Upper lobe of right lung (tissue), 1 donor: Measurements from ENCODE around the gene ZFTA. TPM values are rescaled to one million over a fixed set of nuclear protein-coding genes. Genes with fewer than 3 reads are reported as not detected.
A peak's percentile ranks its signal among the peaks of the same experiment; 100 is the strongest.

Experiments
- ATAC-seq: fragments of 200-7000 bp; cut with Tn5 transposase; one replicate; pipeline ENCODE4 v1.9.1; 2020; ENCODE audit warnings: mild to moderate bottlenecking, moderate library complexity
- DNase-seq: peaks from one replicate; pipeline ENCODE4 v3.0.0-alpha.2; 2020
- H3K27ac ChIP-seq: fragments of 200-600 bp; one replicate; pipeline ENCODE4 v1.8.0; 2022
- H3K27me3 ChIP-seq: fragments of 200-600 bp; one replicate; pipeline ENCODE4 v1.8.0; 2022; ENCODE audit warnings: mild to moderate bottlenecking
- H3K36me3 ChIP-seq: fragments of 200-600 bp; one replicate; pipeline ENCODE4 v1.8.0; 2022
- H3K4me1 ChIP-seq: fragments of 200-600 bp; one replicate; pipeline ENCODE4 v1.8.0; 2022
- H3K4me3 ChIP-seq: fragments of 200-600 bp; one replicate; pipeline ENCODE4 v1.8.0; 2022; ENCODE audit warnings: mild to moderate bottlenecking
- H3K9me3 ChIP-seq: fragments of 200-600 bp; one replicate; pipeline ENCODE4 v1.8.0; 2022
- CTCF ChIP-seq: fragments of 200-600 bp; IDR thresholded peaks from one replicate; pipeline ENCODE4 v1.8.0; 2022; ENCODE audit warnings: antibody characterized with exemption
- intact Hi-C: fragments of 100-400 bp; cut with DNase I; formaldehyde crosslinking; loops from one replicate; pipeline ENCODE4 v1.11.0; 2022
- total RNA-seq: library from RNA; stranded (reverse); fragmentation: NEBNext Ultra II Directional; extraction: Animal tissue kit (Norgen Biotek cat#: 25700); gene quantifications from one replicate; pipeline ENCODE4 v1.2.1, GENCODE V29; 2021
- donor health status: DM: no; HTN: yes; CAD: no; lungs with severe emphysema.

ZFTA gene
- total RNA-seq, 1 donor from 2014 or later: 9.5 TPM

GRCh38 chr11:63766531-63767235 is 1.9 kb downstream of the ZFTA start:
- H3K36me3 ChIP-seq: no peaks in the 10 kb centered on the region
- no peak for TF ChIP-seq CTCF
- H3K27me3 ChIP-seq: no peaks in the 10 kb centered on the region
- no peak for ATAC-seq
- DNase-seq: no peak
- H3K4me1 ChIP-seq: peaks cover 22% of the 10 kb centered on the region
- peak overlapping the region; percentile 82 for H3K4me3 ChIP-seq
- no peak overlapping the region for H3K27ac ChIP-seq
- intact Hi-C loops: no loop called here
- H3K9me3 ChIP-seq: no peaks in the 10 kb centered on the region

DNA sequence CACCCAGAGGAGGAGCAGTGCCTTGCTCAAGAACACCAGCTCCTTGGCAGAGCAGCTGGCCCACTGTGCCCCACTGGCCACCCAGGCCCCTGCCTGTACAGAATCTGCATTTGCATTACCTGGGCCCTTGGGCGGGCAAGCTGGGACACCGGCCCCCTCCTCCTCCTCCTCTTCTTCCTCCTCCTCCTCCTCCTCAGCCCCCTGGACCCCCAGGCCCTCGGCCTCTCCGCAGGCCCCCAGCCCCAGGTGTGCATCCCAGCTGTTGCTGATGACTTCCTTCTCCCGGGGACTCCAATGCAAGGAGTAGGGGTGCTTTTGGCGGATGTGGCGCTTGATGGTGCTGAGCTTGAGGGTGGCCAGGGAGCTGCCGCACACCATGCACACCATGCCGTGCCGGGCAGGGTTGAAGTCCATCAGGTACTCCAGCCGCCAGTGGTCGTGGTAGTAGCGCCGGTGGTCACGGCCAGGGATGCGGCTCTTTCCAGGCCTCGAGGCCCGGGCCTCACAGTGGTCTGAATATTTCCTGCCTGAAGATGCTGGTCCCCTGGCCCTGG is 2.8 kb downstream of the ZFTA start:
- ATAC-seq: no peak
- Histone ChIP-seq H3K4me1 (peaks cover 22% of the 10 kb centered on the region), H3K27me3 (no peaks in the 10 kb centered on the region), H3K4me3 (no peak overlapping the region), H3K36me3 (peaks cover under 1% of the 10 kb centered on the region), H3K27ac (no peak overlapping the region), H3K9me3 (no peaks in the 10 kb centered on the region)
- no peak for TF ChIP-seq CTCF
- intact Hi-C loops: no loop called here
- no peak for DNase-seq

DNA sequence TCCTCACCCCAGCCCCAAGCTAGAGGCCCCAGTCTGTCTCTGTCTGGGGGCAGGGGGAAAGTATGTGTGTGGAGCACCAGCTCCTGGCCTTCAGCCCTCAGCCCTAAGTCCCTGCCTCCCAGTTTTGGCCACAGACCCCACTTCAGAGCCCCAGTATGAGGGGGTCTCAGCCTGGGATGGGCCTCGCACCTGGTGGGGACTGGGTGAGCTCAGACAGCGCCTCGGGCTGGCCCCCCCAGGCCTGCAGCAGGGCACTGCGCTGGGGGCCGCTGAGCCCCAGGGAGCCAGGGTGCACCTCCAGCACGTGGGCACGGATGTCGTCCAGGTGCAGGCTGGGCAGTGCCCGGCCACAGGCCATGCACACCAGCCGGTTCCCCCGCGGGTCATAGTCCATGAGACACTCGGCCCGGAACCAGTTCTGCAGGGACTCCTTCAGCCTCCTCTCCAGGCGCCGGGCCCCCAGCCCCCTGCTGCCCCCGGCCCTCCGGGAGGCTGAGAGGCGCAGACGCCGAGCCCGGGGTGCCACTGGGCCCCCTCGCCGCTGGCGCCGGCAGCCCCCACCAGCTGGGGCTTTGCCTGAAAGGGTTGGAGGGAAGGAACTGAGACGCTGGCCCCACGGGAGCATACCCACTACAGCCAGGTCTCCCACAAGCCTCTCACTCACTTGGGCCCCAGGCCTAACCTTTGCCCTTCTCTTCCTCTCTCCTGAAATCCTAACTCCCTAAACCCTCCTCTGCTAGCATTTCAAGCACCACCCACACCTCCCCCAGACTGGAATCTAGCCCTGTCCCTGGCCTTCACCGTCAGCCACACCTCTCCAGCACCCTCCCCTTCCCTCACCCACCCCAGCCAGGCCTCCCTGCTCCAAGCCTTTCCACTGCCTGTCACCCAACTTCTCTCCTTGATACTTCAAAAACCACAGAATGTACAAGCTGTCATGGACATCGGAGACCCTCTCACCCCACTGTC is 3.6 kb downstream of the ZFTA start:
- peaks cover 8% of the 10 kb centered on the region for H3K36me3 ChIP-seq
- DNase-seq (no peak), ATAC-seq (no peak)
- H3K4me1 ChIP-seq: peaks cover 18% of the 10 kb centered on the region
- H3K9me3 ChIP-seq: no peaks in the 10 kb centered on the region
- intact Hi-C loops: no loop called here
- H3K4me3 ChIP-seq: no peak overlapping the region
- H3K27me3 ChIP-seq: no peaks in the 10 kb centered on the region
- no peak for TF ChIP-seq CTCF
- no peak overlapping the region for H3K27ac ChIP-seq

- Histone ChIP-seq H3K27ac (no peak overlapping the region), H3K36me3 (peaks cover 8% of the 10 kb centered on the region), H3K4me3 (no peak overlapping the region), H3K9me3 (no peaks in the 10 kb centered on the region), H3K27me3 (no peaks in the 10 kb centered on the region), H3K4me1 (peaks cover 11% of the 10 kb centered on the region)
- TF ChIP-seq CTCF: no peak
- intact Hi-C loops: no loop called here
- no peak for ATAC-seq
- DNase-seq: no peak
These were observed 4.3 kb downstream of the ZFTA start for GRCh38 chr11:63764340-63764678.

DNA sequence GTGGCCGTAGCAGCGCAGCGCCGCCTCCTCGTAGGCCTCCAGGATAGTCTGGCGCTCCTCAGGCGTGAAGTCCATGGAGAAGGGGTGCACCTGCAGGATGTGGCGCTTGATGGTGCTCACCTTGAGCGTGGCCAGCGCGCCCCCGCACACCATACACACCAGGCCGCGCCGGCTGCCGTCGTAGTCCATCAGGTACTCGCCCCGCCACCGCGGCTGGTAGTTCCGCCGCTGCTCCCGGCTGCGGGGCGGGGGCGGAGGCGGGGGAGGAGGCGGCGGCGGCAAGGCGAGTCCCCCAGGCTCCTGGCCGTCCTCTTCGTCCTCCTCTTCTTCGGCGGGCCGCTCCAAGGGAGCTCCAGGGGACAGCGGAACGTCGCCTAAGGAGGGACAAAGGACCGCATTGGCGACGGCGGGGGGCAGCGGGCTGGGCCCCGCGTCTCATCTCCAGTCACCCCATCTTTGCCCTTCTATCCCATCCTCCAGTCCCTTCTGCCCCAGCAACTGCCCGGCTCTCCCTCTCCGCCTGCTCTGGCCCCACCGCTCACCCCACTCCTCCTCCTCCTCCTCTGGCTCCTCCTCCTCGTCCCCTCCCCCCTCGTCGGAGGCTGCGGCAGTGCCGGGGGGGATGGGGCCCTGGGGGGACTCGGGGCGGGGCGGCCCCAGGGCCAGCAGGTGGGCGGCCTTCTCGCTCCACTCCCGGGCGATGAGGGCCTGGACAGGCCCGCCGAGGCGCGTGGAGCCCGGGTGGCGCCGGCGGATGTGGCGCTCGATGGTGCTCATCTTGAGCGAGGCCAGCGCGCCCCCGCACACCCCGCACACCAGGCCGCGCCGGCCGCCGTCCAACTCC is 4.9 kb downstream of the ZFTA start:
- no peaks in the 10 kb centered on the region for H3K9me3 ChIP-seq
- no peaks in the 10 kb centered on the region for H3K27me3 ChIP-seq
- H3K4me1 ChIP-seq: peaks cover 10% of the 10 kb centered on the region
- intact Hi-C loops: no loop called here
- no peak for DNase-seq
- H3K36me3 ChIP-seq: peaks cover 8% of the 10 kb centered on the region
- no peak overlapping the region for H3K27ac ChIP-seq
- H3K4me3 ChIP-seq: no peak overlapping the region
- TF ChIP-seq CTCF: no peak
- ATAC-seq: no peak
